ENCODE measurements around the gene RIPK4. TPM values are rescaled to one million over a fixed set of nuclear protein-coding genes. Genes with fewer than 3 reads are reported as not detected.

RIPK4 gene
- total RNA-seq, 1 experiment from 2014 or later, result 16.0 TPM

- TF ChIP-seq EZH2 (IDR thresholded peaks at IDR 0.05; ENCODE audit: borderline replicate concordance, low read depth, low read length, poor library complexity, severe bottlenecking) (no peak), CTCF (conservative IDR thresholded peaks at IDR 0.05; ENCODE audit: low read depth, low read length) (no peak)
- BruUV-seq (replicated peaks), result no TSS peak
- H3K4me3 ChIP-seq (ENCODE audit: low read depth, low read length, poor library complexity, severe bottlenecking), result no peak overlapping the region
- intact Hi-C loops (cut with micrococcal nuclease; ENCODE audit: unreplicated experiment), result no loop called here
- peaks cover 8% of the 10 kb centered on the region for H3K4me1 ChIP-seq (ENCODE audit: insufficient read depth, low read length, poor library complexity, severe bottlenecking)
- no peaks in the 10 kb centered on the region for H3K9me3 ChIP-seq (ENCODE audit: low read depth, low read length, poor library complexity, severe bottlenecking)
- no peaks in the 10 kb centered on the region for H3K36me3 ChIP-seq (ENCODE audit: insufficient read depth, low read length, poor library complexity, severe bottlenecking)
- CTCF ChIA-PET, result interaction anchor here (0.6 kb wide), 1 partner anchor 51 kb away, joined by 3 read pairs; no protein-coding TSS in a partner anchor
- DNase-seq (ENCODE audit: low spot score), result no peak
- POLR2A ChIA-PET (ENCODE audit: low non-redundant PET), result interaction anchor here (0.7 kb wide), 1 partner anchor 75 kb away, joined by 3 read pairs; no protein-coding TSS in a partner anchor
- no peak overlapping the region for H3K27ac ChIP-seq (ENCODE audit: low read depth, low read length, poor library complexity, severe bottlenecking)
- H3K27me3 ChIP-seq (replicated peaks; ENCODE audit: insufficient read depth, low read depth, low read length, poor library complexity), result no peaks in the 10 kb centered on the region
Observed at GRCh38 chr21:41730367-41730765, 36.5 kb downstream of the RIPK4 start.

GRCh38 chr21:41729701-41730366 lies 37.0 kb downstream of the RIPK4 start:
- peaks cover 8% of the 10 kb centered on the region for H3K4me1 ChIP-seq (ENCODE audit: insufficient read depth, low read length, poor library complexity, severe bottlenecking)
- H3K4me3 ChIP-seq (ENCODE audit: low read depth, low read length, poor library complexity, severe bottlenecking), result no peak overlapping the region
- CTCF ChIA-PET, result no interaction called here
- no peaks in the 10 kb centered on the region for H3K27me3 ChIP-seq (replicated peaks; ENCODE audit: insufficient read depth, low read depth, low read length, poor library complexity)
- no peak for DNase-seq (ENCODE audit: low spot score)
- POLR2A ChIA-PET (ENCODE audit: low non-redundant PET), result no interaction called here
- intact Hi-C loops (cut with micrococcal nuclease; ENCODE audit: unreplicated experiment), result no loop called here
- BruUV-seq (replicated peaks), result no TSS peak
- TF ChIP-seq CTCF (conservative IDR thresholded peaks at IDR 0.05; ENCODE audit: low read depth, low read length), result no peak
- no peak for TF ChIP-seq EZH2 (IDR thresholded peaks at IDR 0.05; ENCODE audit: borderline replicate concordance, low read depth, low read length, poor library complexity, severe bottlenecking)
- H3K36me3 ChIP-seq (ENCODE audit: insufficient read depth, low read length, poor library complexity, severe bottlenecking), result no peaks in the 10 kb centered on the region
- no peaks in the 10 kb centered on the region for H3K9me3 ChIP-seq (ENCODE audit: low read depth, low read length, poor library complexity, severe bottlenecking)
- H3K27ac ChIP-seq (ENCODE audit: low read depth, low read length, poor library complexity, severe bottlenecking), result no peak overlapping the region

GRCh38 chr21:41727784-41728763 lies 38.8 kb downstream of the RIPK4 start:
- Histone ChIP-seq H3K4me3 (ENCODE audit: low read depth, low read length, poor library complexity, severe bottlenecking) (no peak overlapping the region), H3K27me3 (replicated peaks; ENCODE audit: insufficient read depth, low read depth, low read length, poor library complexity) (no peaks in the 10 kb centered on the region), H3K9me3 (ENCODE audit: low read depth, low read length, poor library complexity, severe bottlenecking) (no peaks in the 10 kb centered on the region), H3K4me1 (ENCODE audit: insufficient read depth, low read length, poor library complexity, severe bottlenecking) (peaks cover 8% of the 10 kb centered on the region), H3K27ac (ENCODE audit: low read depth, low read length, poor library complexity, severe bottlenecking) (no peak overlapping the region), H3K36me3 (ENCODE audit: insufficient read depth, low read length, poor library complexity, severe bottlenecking) (no peaks in the 10 kb centered on the region)
- POLR2A ChIA-PET (ENCODE audit: low non-redundant PET), result no interaction called here
- intact Hi-C loops (cut with micrococcal nuclease; ENCODE audit: unreplicated experiment), result no loop called here
- DNase-seq (ENCODE audit: low spot score), result no peak
- CTCF ChIA-PET, result no interaction called here
- no TSS peak for BruUV-seq (replicated peaks)
- TF ChIP-seq EZH2 (IDR thresholded peaks at IDR 0.05; ENCODE audit: borderline replicate concordance, low read depth, low read length, poor library complexity, severe bottlenecking) (no peak), CTCF (conservative IDR thresholded peaks at IDR 0.05; ENCODE audit: low read depth, low read length) (no peak)
